ENCODE results near the gene PHRF1. TPM values are rescaled to one million over a fixed set of nuclear protein-coding genes. Genes with fewer than 3 reads are reported as not detected.
A peak's percentile ranks its signal among the peaks of the same experiment; 100 is the strongest.

The PHRF1 gene
- total RNA-seq, 1 experiment from 2014 or later: 42.3 TPM

DNA sequence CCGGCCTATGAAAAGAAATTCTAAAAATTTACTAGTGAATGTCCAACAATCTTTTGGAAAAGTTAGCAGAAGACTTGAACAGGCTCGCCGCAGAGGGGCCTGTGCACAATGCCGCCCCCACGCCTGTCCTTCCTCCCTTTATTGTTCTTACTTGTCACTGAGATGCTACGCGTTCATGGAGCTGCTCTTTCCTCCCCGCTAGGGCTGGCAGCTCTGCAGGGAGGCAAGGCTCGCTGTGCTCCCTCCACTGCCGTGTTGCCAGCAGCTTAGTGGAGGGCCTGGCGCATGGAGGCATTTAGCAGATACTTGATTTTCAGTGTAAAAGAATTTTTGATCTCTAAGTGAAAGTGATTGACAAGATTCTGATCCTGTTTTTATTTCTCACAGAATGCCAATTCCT lies 14.7 kb downstream of the PHRF1 start:
- no peak overlapping the region for H3K4me3 Mint-ChIP-seq (ENCODE audit: low read depth, unreplicated experiment)
- intact Hi-C loops (cut with micrococcal nuclease; ENCODE audit: unreplicated experiment): no loop called here
- TF ChIP-seq, protein P1, sequence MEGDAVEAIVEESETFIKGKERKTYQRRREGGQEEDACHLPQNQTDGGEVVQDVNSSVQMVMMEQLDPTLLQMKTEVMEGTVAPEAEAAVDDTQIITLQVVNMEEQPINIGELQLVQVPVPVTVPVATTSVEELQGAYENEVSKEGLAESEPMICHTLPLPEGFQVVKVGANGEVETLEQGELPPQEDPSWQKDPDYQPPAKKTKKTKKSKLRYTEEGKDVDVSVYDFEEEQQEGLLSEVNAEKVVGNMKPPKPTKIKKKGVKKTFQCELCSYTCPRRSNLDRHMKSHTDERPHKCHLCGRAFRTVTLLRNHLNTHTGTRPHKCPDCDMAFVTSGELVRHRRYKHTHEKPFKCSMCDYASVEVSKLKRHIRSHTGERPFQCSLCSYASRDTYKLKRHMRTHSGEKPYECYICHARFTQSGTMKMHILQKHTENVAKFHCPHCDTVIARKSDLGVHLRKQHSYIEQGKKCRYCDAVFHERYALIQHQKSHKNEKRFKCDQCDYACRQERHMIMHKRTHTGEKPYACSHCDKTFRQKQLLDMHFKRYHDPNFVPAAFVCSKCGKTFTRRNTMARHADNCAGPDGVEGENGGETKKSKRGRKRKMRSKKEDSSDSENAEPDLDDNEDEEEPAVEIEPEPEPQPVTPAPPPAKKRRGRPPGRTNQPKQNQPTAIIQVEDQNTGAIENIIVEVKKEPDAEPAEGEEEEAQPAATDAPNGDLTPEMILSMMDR (IDR thresholded peaks at IDR 0.05; ENCODE audit: unreplicated experiment): no peak
- H3K27me3 Mint-ChIP-seq (ENCODE audit: unreplicated experiment): no peaks in the 10 kb centered on the region
- BruUV-seq (replicated peaks): no TSS peak
- no peak overlapping the region for H3K27ac Mint-ChIP-seq (ENCODE audit: unreplicated experiment)
- peaks cover 71% of the 10 kb centered on the region for H3K36me3 Mint-ChIP-seq (ENCODE audit: insufficient read depth, unreplicated experiment)
- H3K9me3 Mint-ChIP-seq (ENCODE audit: low read depth, unreplicated experiment): no peaks in the 10 kb centered on the region
- H3K4me1 Mint-ChIP-seq (ENCODE audit: low read depth, unreplicated experiment): peaks cover 23% of the 10 kb centered on the region
- DNase-seq: no peak
- CTCF ChIA-PET: no interaction called here

DNA sequence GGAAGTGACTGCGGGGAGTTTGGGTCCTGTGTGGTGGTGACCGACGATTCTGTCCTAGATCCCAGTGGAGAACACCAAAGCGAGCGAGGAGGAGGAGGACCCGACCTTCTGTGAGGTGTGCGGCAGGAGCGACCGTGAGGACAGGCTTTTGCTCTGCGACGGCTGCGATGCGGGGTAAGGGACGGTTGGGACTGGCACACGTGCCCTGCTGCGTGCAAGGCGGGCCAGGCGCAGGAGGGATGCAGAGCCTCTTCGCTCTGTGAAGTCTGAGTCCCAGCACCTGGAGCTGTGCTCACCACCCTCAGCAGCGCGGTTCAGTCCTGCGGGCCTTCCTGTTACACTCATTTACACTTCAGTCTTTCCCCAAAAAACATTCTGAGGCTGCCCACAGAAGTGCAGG lies 16.2 kb downstream of the PHRF1 start:
- peaks cover 79% of the 10 kb centered on the region for H3K36me3 Mint-ChIP-seq (ENCODE audit: insufficient read depth, unreplicated experiment)
- TF ChIP-seq, protein P1 (IDR thresholded peaks at IDR 0.05; ENCODE audit: unreplicated experiment): no peak

DNA sequence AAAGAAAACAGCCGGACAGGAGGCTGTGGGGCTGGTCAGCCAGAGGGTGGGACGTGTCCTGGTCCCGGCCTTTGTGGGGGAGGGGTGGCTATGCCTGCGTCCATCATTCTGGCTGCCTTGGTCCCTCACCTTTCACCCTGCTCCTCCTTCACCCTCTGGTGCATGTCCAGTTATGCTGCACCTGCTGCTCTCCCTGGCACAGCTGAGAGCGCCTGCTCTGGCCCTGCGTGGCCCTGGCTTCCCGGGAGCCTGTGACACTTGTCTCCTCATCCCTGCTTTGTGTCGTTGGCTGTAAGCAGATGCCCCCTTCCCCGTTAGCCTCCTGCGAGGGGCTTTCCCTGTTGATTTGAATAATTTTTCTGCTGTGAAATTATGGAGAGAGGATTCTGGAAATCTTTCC lies 16.6 kb downstream of the PHRF1 start:
- TF ChIP-seq, protein P1 (IDR thresholded peaks at IDR 0.05; ENCODE audit: unreplicated experiment): no peak
- H3K27ac Mint-ChIP-seq (ENCODE audit: unreplicated experiment): no peak overlapping the region
- CTCF ChIA-PET: no interaction called here
- no TSS peak for BruUV-seq (replicated peaks)
- peaks cover 5% of the 10 kb centered on the region for H3K4me1 Mint-ChIP-seq (ENCODE audit: low read depth, unreplicated experiment)
- no peak for DNase-seq
- peaks cover 79% of the 10 kb centered on the region for H3K36me3 Mint-ChIP-seq (ENCODE audit: insufficient read depth, unreplicated experiment)
- H3K27me3 Mint-ChIP-seq (ENCODE audit: unreplicated experiment): no peaks in the 10 kb centered on the region
- H3K9me3 Mint-ChIP-seq (ENCODE audit: low read depth, unreplicated experiment): no peaks in the 10 kb centered on the region
- intact Hi-C loops (cut with micrococcal nuclease; ENCODE audit: unreplicated experiment): no loop called here
- no peak overlapping the region for H3K4me3 Mint-ChIP-seq (ENCODE audit: low read depth, unreplicated experiment)

More for the DNA sequence above, 16.2 kb downstream of the PHRF1 start:
- Mint-ChIP-seq H3K27ac (ENCODE audit: unreplicated experiment) (no peak overlapping the region), H3K9me3 (ENCODE audit: low read depth, unreplicated experiment) (no peaks in the 10 kb centered on the region), H3K4me1 (ENCODE audit: low read depth, unreplicated experiment) (peaks cover 9% of the 10 kb centered on the region), H3K4me3 (ENCODE audit: low read depth, unreplicated experiment) (no peak overlapping the region), H3K27me3 (ENCODE audit: unreplicated experiment) (no peaks in the 10 kb centered on the region)
- CTCF ChIA-PET: no interaction called here
- DNase-seq: no peak
- BruUV-seq (replicated peaks): no TSS peak
- intact Hi-C loops (cut with micrococcal nuclease; ENCODE audit: unreplicated experiment): no loop called here

DNA sequence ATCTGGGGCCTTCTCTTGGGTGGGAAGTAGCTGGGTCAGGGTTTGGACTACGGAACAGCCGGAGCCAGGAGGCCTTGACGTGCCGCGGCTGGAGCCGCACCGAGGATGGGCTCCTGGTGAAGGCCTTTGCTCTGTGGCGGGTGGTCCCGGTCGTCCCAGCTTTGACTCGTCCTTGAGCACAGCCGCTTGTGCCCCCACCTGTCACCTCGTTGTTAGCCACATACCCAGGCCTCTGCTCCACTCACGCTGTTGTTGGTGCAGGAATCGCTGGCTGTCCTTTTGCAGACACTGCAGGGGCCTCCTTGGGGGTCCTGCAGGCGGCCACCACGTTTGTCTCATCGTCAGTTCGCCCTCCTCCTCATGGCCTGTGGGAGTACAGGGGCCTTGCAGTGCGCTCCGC lies 17.1 kb downstream of the PHRF1 start:
- H3K27ac Mint-ChIP-seq (ENCODE audit: unreplicated experiment): peak overlapping the region; percentile 36

More for the DNA sequence above, 17.1 kb downstream of the PHRF1 start:
- CTCF ChIA-PET: no interaction called here
- DNase-seq: no peak
- Mint-ChIP-seq H3K36me3 (ENCODE audit: insufficient read depth, unreplicated experiment) (peaks cover 74% of the 10 kb centered on the region), H3K4me3 (ENCODE audit: low read depth, unreplicated experiment) (no peak overlapping the region), H3K4me1 (ENCODE audit: low read depth, unreplicated experiment) (peaks cover under 1% of the 10 kb centered on the region), H3K9me3 (ENCODE audit: low read depth, unreplicated experiment) (no peaks in the 10 kb centered on the region), H3K27me3 (ENCODE audit: unreplicated experiment) (no peaks in the 10 kb centered on the region)
- TF ChIP-seq, protein P1 (IDR thresholded peaks at IDR 0.05; ENCODE audit: unreplicated experiment): no peak
- intact Hi-C loops (cut with micrococcal nuclease; ENCODE audit: unreplicated experiment): no loop called here
- BruUV-seq (replicated peaks): no TSS peak

Measured in Calu3 (cell line).